CD4-positive, alpha-beta memory T cell (primary cell): Measurements from ENCODE around the gene YIF1B. TPM values are rescaled to one million over a fixed set of nuclear protein-coding genes. Genes with fewer than 3 reads are reported as not detected.
A peak's percentile ranks its signal among the peaks of the same experiment; 100 is the strongest.

ENCODE experiments used
- CTCF ChIA-PET: fragments of 350-600 bp; sonication (Branson Sonifier 250); formaldehyde crosslinking; loops from one replicate; lab custom pipeline; 2021; ENCODE audit warnings: inconsistent platforms; ENCODE audit not compliant: partially characterized antibody; lab: Charles Lee
- POLR2A ChIA-PET: fragments of 350-600 bp; sonication (Branson Sonifier 250); formaldehyde crosslinking; loops from one replicate; lab custom pipeline; 2021; ENCODE audit not compliant: partially characterized antibody; lab: Charles Lee
- DNase-seq, 5 donors: peaks; one replicate each; pipeline versions ENCODE4 v3.0.0 to v3.0.0-alpha.2; 2020 to 2022; ENCODE audit warnings: mixed read lengths in 1 of 5
- H3K27ac ChIP-seq: one replicate; pipeline ENCODE4 v1.7.0; 2013; ENCODE audit warnings: low read depth, low read length
- H3K27me3 ChIP-seq: 2 replicates; pipeline ENCODE4 v1.7.0; 2013; ENCODE audit warnings: mild to moderate bottlenecking, low read length, moderate library complexity; ENCODE audit not compliant: insufficient read depth
- H3K36me3 ChIP-seq: 2 replicates; pipeline ENCODE4 v1.7.0; 2013; ENCODE audit warnings: mild to moderate bottlenecking, low read length, moderate library complexity; ENCODE audit not compliant: insufficient read depth
- H3K4me1 ChIP-seq: 2 replicates; pipeline ENCODE4 v1.7.0; 2013; ENCODE audit warnings: mild to moderate bottlenecking, low read length, moderate library complexity; ENCODE audit not compliant: insufficient read depth
- H3K4me3 ChIP-seq, 2 donors: one replicate each; pipeline ENCODE4 v1.7.0; 2013; ENCODE audit warnings: low read length in 2 of 2, mild to moderate bottlenecking in 1 of 2
- H3K9me3 ChIP-seq, 2 donors: one replicate each; pipeline ENCODE4 v1.7.0; 2013; ENCODE audit warnings: low read length in 2 of 2, control low read depth in 1 of 2; ENCODE audit not compliant: control insufficient read depth in 1 of 2
- H3K27ac Mint-ChIP-seq, 7 donors: one replicate each; pipeline ENCODE4 v1.8.0; 2020 to 2021; ENCODE audit warnings: mixed read lengths in 7 of 7, mild to moderate bottlenecking in 6 of 7, inconsistent platforms in 3 of 7, moderate library complexity in 3 of 7
- H3K27me3 Mint-ChIP-seq, 2 donors: one replicate each; pipeline ENCODE4 v1.8.0; 2020 to 2021; ENCODE audit warnings: mixed read lengths in 2 of 2
- H3K36me3 Mint-ChIP-seq, 2 donors: one replicate each; pipeline ENCODE4 v1.8.0; 2020 to 2021; ENCODE audit warnings: mixed read lengths in 2 of 2, inconsistent platforms in 1 of 2, mild to moderate bottlenecking in 1 of 2
- H3K4me1 Mint-ChIP-seq, 4 donors: one replicate each; pipeline ENCODE4 v1.8.0; 2020 to 2021; ENCODE audit warnings: mixed read lengths in 4 of 4, mild to moderate bottlenecking in 1 of 4
- H3K4me3 Mint-ChIP-seq, 8 donors: one replicate each; pipeline ENCODE4 v1.8.0; 2020 to 2021; ENCODE audit warnings: mixed read lengths in 8 of 8, mild to moderate bottlenecking in 7 of 8, moderate library complexity in 6 of 8, inconsistent platforms in 3 of 8
- H3K9me3 Mint-ChIP-seq, 8 donors: one replicate each; pipeline ENCODE4 v1.8.0; 2020 to 2021; ENCODE audit warnings: mixed read lengths in 8 of 8, mild to moderate bottlenecking in 5 of 8, inconsistent platforms in 3 of 8, moderate library complexity in 1 of 8
- intact Hi-C: fragments of 100-400 bp; cut with micrococcal nuclease; formaldehyde crosslinking; loops from one replicate; pipeline ENCODE4 v1.15.1; 2023
- polyA plus RNA-seq, 2 donors: library from polyadenylated mRNA; unstranded; fragments of 300-500 nt; fragmentation: Illumina TruSeq; gene quantifications; one replicate each; pipeline ENCODE4 v1.2.3, GENCODE V29; 2021
- total RNA-seq, 2 experiments: library from RNA; stranded (reverse); gene quantifications; one replicate each; pipeline ENCODE4 v1.2.3, GENCODE V29; 2021

The YIF1B gene
- total and polyA plus RNA-seq, 4 experiments from 2014 or later: 35.8 to 57.4 (median 41.5) TPM

GRCh38 chr19:38335949-38336637, 20.3 kb upstream of the YIF1B start:
- H3K27ac ChIP-seq: peak overlapping the region; percentile 83
- CTCF ChIA-PET: interaction anchor here (0.6 to 7.8 kb wide), 18 partner anchors 17 to 741 kb away, joined by 3 to 73 read pairs (median 4); partner anchors contain the start of genes FAM98C, PSMD8, SIPA1L3 and WDR87
- intact Hi-C loops: loop anchor here (1.0 to 10.0 kb wide), 12 partner anchors 20 to 1021 kb away; partner anchors contain the start of genes ACTN4, FAM98C, PSMD8 and SIPA1L3
- H3K4me1 ChIP-seq: peaks cover 7% of the 10 kb centered on the region
- DNase-seq: peak; percentile 93 to 97 (median 94)
- H3K4me3 ChIP-seq: peak overlapping the region; percentile 79 to 88
- H3K36me3 ChIP-seq: no peaks in the 10 kb centered on the region
- H3K36me3 Mint-ChIP-seq: peaks cover 3 to 13% of the 10 kb centered on the region in 2 donors
- peaks cover 11 to 20% (median 16%) of the 10 kb centered on the region in 4 donors for H3K4me1 Mint-ChIP-seq
- H3K27me3 ChIP-seq: no peaks in the 10 kb centered on the region
- H3K27me3 Mint-ChIP-seq: no peaks in the 10 kb centered on the region
- H3K4me3 Mint-ChIP-seq: peak overlapping the region; percentile 93 to 99 (median 96)
- H3K9me3 ChIP-seq: no peaks in the 10 kb centered on the region
- POLR2A ChIA-PET: interaction anchor here (0.6 to 4.2 kb wide), 10 partner anchors 35 to 594 kb away, joined by 3 to 90 read pairs (median 4); partner anchors contain the start of genes FAM98C, GGN, PSMD8 and WDR87
- peaks cover 0 to 2% (median 0%) of the 10 kb centered on the region in 8 donors for H3K9me3 Mint-ChIP-seq
- H3K27ac Mint-ChIP-seq: peak overlapping the region; percentile 94 to 100 (median 99)

GRCh38 chr19:38333245-38333644, 17.5 kb upstream of the YIF1B start:
- Histone ChIP-seq H3K36me3 (no peaks in the 10 kb centered on the region), H3K4me1 (peaks cover 7% of the 10 kb centered on the region), H3K4me3 (no peak overlapping the region), H3K27me3 (no peaks in the 10 kb centered on the region), H3K27ac (no peak overlapping the region), H3K9me3 (no peaks in the 10 kb centered on the region)
- Mint-ChIP-seq H3K27me3 (no peaks in the 10 kb centered on the region), H3K4me1 (peaks cover 7 to 20% (median 9%) of the 10 kb centered on the region in 4 donors), H3K9me3 (peaks cover 0 to 2% (median 0%) of the 10 kb centered on the region in 8 donors), H3K4me3 (no peak overlapping the region), H3K36me3 (peaks cover 10 to 11% of the 10 kb centered on the region in 2 donors), H3K27ac (no peak overlapping the region)
- no peak for DNase-seq
- intact Hi-C loops: loop anchor here (10.0 kb wide), 1 partner anchor 1018 kb away; no protein-coding TSS in a partner anchor
- ChIA-PET POLR2A (no interaction called here), CTCF (interaction anchor here (0.7 to 7.8 kb wide), 3 partner anchors 14 to 554 kb away, joined by 3 to 73 read pairs (median 4); partner anchors contain the start of gene KCNK6)

GRCh38 chr19:38331728-38332127, 16.0 kb upstream of the YIF1B start:
- Histone ChIP-seq H3K4me3 (no peak overlapping the region), H3K27me3 (no peaks in the 10 kb centered on the region), H3K4me1 (no peaks in the 10 kb centered on the region), H3K36me3 (peaks cover 13% of the 10 kb centered on the region), H3K27ac (no peak overlapping the region), H3K9me3 (no peaks in the 10 kb centered on the region)
- ChIA-PET CTCF (interaction anchor here (0.6 to 7.8 kb wide), 2 partner anchors 88 to 886 kb away, joined by 3 to 73 read pairs; no protein-coding TSS in a partner anchor), POLR2A (no interaction called here)
- Mint-ChIP-seq H3K27me3 (no peaks in the 10 kb centered on the region), H3K4me1 (peaks cover under 1 to 13% (median 2%) of the 10 kb centered on the region in 4 donors), H3K4me3 (no peak overlapping the region), H3K36me3 (peaks cover 18 to 23% of the 10 kb centered on the region in 2 donors), H3K9me3 (peaks cover 0 to 2% (median 0%) of the 10 kb centered on the region in 8 donors), H3K27ac (no peak overlapping the region)
- DNase-seq: no peak
- intact Hi-C loops: loop anchor here (10.0 kb wide), 1 partner anchor 1017 kb away; no protein-coding TSS in a partner anchor

DNA sequence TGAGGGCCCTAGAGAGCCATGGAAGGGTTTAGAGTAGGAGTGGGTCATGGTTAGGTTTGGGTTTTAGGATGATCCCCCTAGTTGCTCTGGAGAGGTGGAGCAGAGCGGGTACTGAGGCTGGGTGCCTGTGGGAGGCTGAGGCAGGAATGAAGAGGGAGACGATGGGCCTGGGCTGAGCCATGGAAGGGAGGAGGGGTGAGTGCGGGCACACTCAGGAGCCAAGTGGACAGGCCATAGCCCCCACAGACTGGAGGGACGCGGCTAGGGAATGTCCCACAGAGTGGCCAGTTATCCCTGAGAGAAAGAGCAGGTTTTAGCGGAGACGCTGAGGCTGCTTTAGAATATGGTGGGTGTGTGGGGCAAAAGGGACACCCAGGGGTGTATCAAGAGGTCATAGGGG, 13.9 kb upstream of the YIF1B start:
- Mint-ChIP-seq H3K36me3 (peaks cover 25 to 32% of the 10 kb centered on the region in 2 donors), H3K27me3 (no peaks in the 10 kb centered on the region), H3K4me3 (no peak overlapping the region), H3K9me3 (no peaks in the 10 kb centered on the region), H3K27ac (no peak overlapping the region), H3K4me1 (no peaks in the 10 kb centered on the region)
- no peaks in the 10 kb centered on the region for H3K4me1 ChIP-seq
- no peak overlapping the region for H3K27ac ChIP-seq
- H3K27me3 ChIP-seq: no peaks in the 10 kb centered on the region
- ChIA-PET POLR2A (no interaction called here), CTCF (interaction anchor here (7.8 kb wide), 1 partner anchor 86 kb away, joined by 73 read pairs; no protein-coding TSS in a partner anchor)
- no peak for DNase-seq
- intact Hi-C loops: loop anchor here (10.0 kb wide), 1 partner anchor 1015 kb away; no protein-coding TSS in a partner anchor
- no peaks in the 10 kb centered on the region for H3K9me3 ChIP-seq
- peaks cover 17% of the 10 kb centered on the region for H3K36me3 ChIP-seq
- H3K4me3 ChIP-seq: no peak overlapping the region

- H3K4me3 Mint-ChIP-seq: no peak overlapping the region
- H3K9me3 Mint-ChIP-seq: no peaks in the 10 kb centered on the region
- no peak overlapping the region for H3K27ac Mint-ChIP-seq
- intact Hi-C loops: no loop called here
- peaks cover 29 to 40% of the 10 kb centered on the region in 2 donors for H3K36me3 Mint-ChIP-seq
- Histone ChIP-seq H3K4me3 (no peak overlapping the region), H3K27me3 (no peaks in the 10 kb centered on the region), H3K4me1 (peaks cover 2% of the 10 kb centered on the region), H3K36me3 (peaks cover 17% of the 10 kb centered on the region), H3K27ac (no peak overlapping the region), H3K9me3 (no peaks in the 10 kb centered on the region)
- ChIA-PET POLR2A (interaction anchor here (0.9 kb wide), 1 partner anchor 8 kb away, joined by 3 read pairs; no protein-coding TSS in a partner anchor), CTCF (no interaction called here)
- no peak for DNase-seq
- no peaks in the 10 kb centered on the region for H3K27me3 Mint-ChIP-seq
- H3K4me1 Mint-ChIP-seq: peaks cover 5 to 14% (median 7%) of the 10 kb centered on the region in 4 donors
These were observed 10.8 kb upstream of the YIF1B start for GRCh38 chr19:38326591-38326990.

- Histone ChIP-seq H3K9me3 (no peaks in the 10 kb centered on the region), H3K4me1 (peaks cover 18% of the 10 kb centered on the region), H3K27me3 (no peaks in the 10 kb centered on the region), H3K36me3 (peaks cover 17% of the 10 kb centered on the region), H3K4me3 (no peak overlapping the region), H3K27ac (no peak overlapping the region)
- DNase-seq: no peak
- POLR2A ChIA-PET: no interaction called here
- CTCF ChIA-PET: no interaction called here
- peaks cover 12 to 32% (median 20%) of the 10 kb centered on the region in 4 donors for H3K4me1 Mint-ChIP-seq
- no peaks in the 10 kb centered on the region for H3K27me3 Mint-ChIP-seq
- intact Hi-C loops: no loop called here
- H3K27ac Mint-ChIP-seq: no peak overlapping the region
- H3K4me3 Mint-ChIP-seq: no peak overlapping the region
- no peaks in the 10 kb centered on the region for H3K9me3 Mint-ChIP-seq
- H3K36me3 Mint-ChIP-seq: peaks cover 26 to 40% of the 10 kb centered on the region in 2 donors
These were observed 8.7 kb upstream of the YIF1B start for GRCh38 chr19:38324431-38324830.

DNA sequence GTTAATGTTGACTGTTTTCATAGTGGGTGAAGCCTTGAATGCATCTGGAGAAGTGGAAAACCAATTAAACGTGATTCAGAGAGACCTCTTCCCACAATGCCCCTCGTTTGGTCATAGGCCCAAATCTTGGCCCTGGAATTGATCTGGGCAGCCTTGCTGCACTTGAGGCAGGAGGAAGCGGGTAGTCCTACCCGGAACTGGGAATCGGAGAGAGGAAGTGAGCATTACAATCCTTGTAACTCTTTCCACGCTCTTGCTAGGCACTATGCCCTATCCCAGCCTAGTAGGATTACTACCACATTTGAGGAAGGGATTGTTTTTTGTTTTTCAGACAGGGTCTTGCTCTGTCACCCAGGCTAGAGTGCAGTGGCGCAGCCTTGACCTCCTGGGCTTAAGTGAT, 7.5 kb upstream of the YIF1B start:
- DNase-seq: no peak
- peaks cover 28% of the 10 kb centered on the region for H3K4me1 ChIP-seq
- Mint-ChIP-seq H3K27me3 (no peaks in the 10 kb centered on the region), H3K27ac (peak overlapping the region in 2 of 7 donors; percentile 36 to 64), H3K9me3 (no peaks in the 10 kb centered on the region), H3K4me3 (peak overlapping the region in 1 of 8 donors; percentile 29), H3K4me1 (peaks cover 17 to 44% (median 28%) of the 10 kb centered on the region in 4 donors), H3K36me3 (peaks cover 20 to 39% of the 10 kb centered on the region in 2 donors)
- H3K36me3 ChIP-seq: peaks cover 17% of the 10 kb centered on the region
- no peaks in the 10 kb centered on the region for H3K9me3 ChIP-seq
- CTCF ChIA-PET: no interaction called here
- POLR2A ChIA-PET: no interaction called here
- no peaks in the 10 kb centered on the region for H3K27me3 ChIP-seq
- H3K27ac ChIP-seq: no peak overlapping the region
- intact Hi-C loops: no loop called here
- H3K4me3 ChIP-seq: no peak overlapping the region
